CD4-positive, alpha-beta T cell (primary cell): ENCODE data around the gene SUN3. TPM values are rescaled to one million over a fixed set of nuclear protein-coding genes. Genes with fewer than 3 reads are reported as not detected.

ENCODE experiments used
- ATAC-seq: fragments of 200-7000 bp; cut with Tn5 transposase; one replicate; pipeline ENCODE4 v1.10.0; 2022; ENCODE audit warnings: mild to moderate bottlenecking; ENCODE audit not compliant: poor library complexity
- CTCF ChIA-PET: fragments of 350-600 bp; sonication (Branson Sonifier 250); formaldehyde crosslinking; loops from one replicate; lab custom pipeline; 2021; ENCODE audit warnings: antibody characterized with exemption, inconsistent platforms; lab: Charles Lee
- POLR2A ChIA-PET: fragments of 350-600 bp; sonication (Branson Sonifier 250); formaldehyde crosslinking; loops from one replicate; lab custom pipeline; 2021; ENCODE audit warnings: antibody characterized with exemption, inconsistent platforms; lab: Charles Lee
- DNase-seq, 14 experiments: peaks; one replicate each; pipeline ENCODE4 v3.0.0-alpha.2; 2013 to 2020; ENCODE audit warnings: mixed read lengths in 2 of 14
- H3K27ac ChIP-seq, 2 donors: one replicate each; pipeline versions ENCODE4 v1.5.1 to v1.7.0; 2013; ENCODE audit warnings: low read length in 2 of 2, low read depth in 1 of 2, mild to moderate bottlenecking in 1 of 2
- H3K27me3 ChIP-seq, 2 experiments: 1 replicate in 1 of 2; 2 replicates in 1 of 2; pipeline versions ENCODE4 v1.6.1 to v1.7.0; 2013; ENCODE audit warnings: low read length in 2 of 2, control low read depth in 1 of 2, mild to moderate bottlenecking in 1 of 2, moderate library complexity in 1 of 2; ENCODE audit not compliant: insufficient read depth in 2 of 2, control insufficient read depth in 1 of 2
- H3K36me3 ChIP-seq: one replicate; pipeline ENCODE4 v1.6.1; 2013; ENCODE audit warnings: low read length, control low read depth; ENCODE audit not compliant: insufficient read depth
- H3K4me1 ChIP-seq: one replicate; pipeline ENCODE4 v1.6.1; 2013; ENCODE audit warnings: low read length, control low read depth; ENCODE audit not compliant: insufficient read depth
- H3K4me3 ChIP-seq: one replicate; pipeline ENCODE4 v1.5.1; 2013; ENCODE audit warnings: mild to moderate bottlenecking, low read length, moderate library complexity
- H3K9me3 ChIP-seq, 2 experiments: 1 replicate in 1 of 2; 2 replicates in 1 of 2; pipeline versions ENCODE4 v1.6.1 to v1.7.0; 2013; ENCODE audit warnings: low read length in 2 of 2, mild to moderate bottlenecking in 2 of 2, control low read depth in 1 of 2, moderate library complexity in 1 of 2; ENCODE audit not compliant: control insufficient read depth in 1 of 2, insufficient read depth in 1 of 2
- H3K27ac Mint-ChIP-seq: one replicate; pipeline ENCODE4 v1.8.0; 2020; ENCODE audit warnings: mixed read lengths
- H3K27me3 Mint-ChIP-seq: one replicate; pipeline ENCODE4 v1.8.0; 2021; ENCODE audit warnings: mixed read lengths
- H3K36me3 Mint-ChIP-seq: one replicate; pipeline ENCODE4 v1.8.0; 2021; ENCODE audit warnings: low read depth, mixed read lengths
- H3K4me1 Mint-ChIP-seq: one replicate; pipeline ENCODE4 v1.8.0; 2021; ENCODE audit warnings: low read depth, mixed read lengths
- H3K4me3 Mint-ChIP-seq: one replicate; pipeline ENCODE4 v1.8.0; 2020; ENCODE audit warnings: mild to moderate bottlenecking, mixed read lengths
- H3K9me3 Mint-ChIP-seq: one replicate; pipeline ENCODE4 v1.8.0; 2020; ENCODE audit warnings: mixed read lengths
- intact Hi-C, 2 experiments: fragments of 100-400 bp; cut with DNase I in 1 of 2; cut with micrococcal nuclease in 1 of 2; formaldehyde crosslinking; loops; one replicate each; pipeline versions ENCODE4 v1.15.1 to v1.9.0; 2023 to 2025; cut with DNase I, micrococcal nuclease
- total RNA-seq, 174 experiments: library from RNA in 2 of 174; stranded (reverse) in 2 of 174; gene quantifications; one replicate each; pipeline ENCODE4 v1.2.3 and lab custom pipeline; 2021 to 2026
- TF ChIP-seq, protein P1 (sequence below): fragments of 200-600 bp; IDR thresholded peaks from one replicate; pipeline ENCODE4 v1.8.0; 2022; ENCODE audit warnings: antibody characterized with exemption, mild to moderate bottlenecking

Gene SUN3
- total RNA-seq, 2 experiments from 2014 or later = not detected

DNA sequence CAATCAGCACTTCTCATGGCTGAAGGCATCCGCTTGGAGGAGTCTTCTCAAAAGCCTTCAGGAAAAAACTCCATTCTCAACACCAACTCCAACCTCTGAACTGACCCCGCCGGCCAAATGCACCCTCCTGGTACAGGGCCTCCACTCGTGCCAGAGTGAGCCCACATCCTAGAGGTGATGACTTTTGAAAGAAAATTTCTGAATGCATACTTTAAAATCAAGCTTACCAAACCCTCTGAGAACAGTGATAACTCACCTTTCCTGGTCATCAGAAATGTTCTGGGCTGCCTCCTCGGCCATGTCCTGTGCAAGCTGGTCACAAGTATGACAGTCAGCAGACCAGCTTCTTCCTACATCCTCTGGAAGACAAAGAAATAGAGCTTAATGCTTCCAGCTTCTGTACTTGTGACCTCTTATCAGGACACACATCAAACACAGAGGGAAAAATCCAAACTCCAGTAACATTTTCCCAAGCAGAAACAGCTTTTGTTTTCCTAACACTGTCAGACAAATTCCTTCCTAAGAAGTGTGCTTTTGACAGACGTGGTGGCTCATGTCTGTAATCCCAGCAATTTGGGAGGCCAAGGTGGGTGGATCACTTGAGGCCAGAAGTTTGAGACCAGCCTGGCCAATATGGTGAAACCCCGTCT lies 80.6 kb downstream of the SUN3 start, which contains the start of gene PKD1L1:
Gene PKD1L1 (minus strand): TSS at position 326 of the 650 bp plus-strand sequence. CDS start 26 bp downstream, at position 300.
- H3K4me1 ChIP-seq = no peaks in the 10 kb centered on the region
- H3K27ac ChIP-seq = no peak within 1 kb of the TSS
- H3K9me3 ChIP-seq = no peaks in the 10 kb centered on the region
- H3K27me3 Mint-ChIP-seq = no peaks in the 10 kb centered on the region
- H3K36me3 ChIP-seq = no peaks in the 10 kb centered on the region
- H3K4me1 Mint-ChIP-seq = no peaks in the 10 kb centered on the region
- no peaks in the 10 kb centered on the region for H3K9me3 Mint-ChIP-seq
- H3K27me3 ChIP-seq = no peaks in the 10 kb centered on the region
- no peak within 1 kb of the TSS for H3K4me3 ChIP-seq
- DNase-seq (no peak), ATAC-seq (no peak)
- intact Hi-C loops = loop anchor here (5.0 to 10.0 kb wide), 2 partner anchors 1217 to 1904 kb away; no protein-coding TSS in a partner anchor
- no peak within 1 kb of the TSS for H3K27ac Mint-ChIP-seq
- ChIA-PET CTCF (interaction anchor here (1.3 kb wide), 1 partner anchor 206 kb away, joined by 6 read pairs; no protein-coding TSS in a partner anchor), POLR2A (no interaction called here)
- no peak within 1 kb of the TSS for H3K4me3 Mint-ChIP-seq
- H3K36me3 Mint-ChIP-seq = no peaks in the 10 kb centered on the region
- TF ChIP-seq, protein P1, sequence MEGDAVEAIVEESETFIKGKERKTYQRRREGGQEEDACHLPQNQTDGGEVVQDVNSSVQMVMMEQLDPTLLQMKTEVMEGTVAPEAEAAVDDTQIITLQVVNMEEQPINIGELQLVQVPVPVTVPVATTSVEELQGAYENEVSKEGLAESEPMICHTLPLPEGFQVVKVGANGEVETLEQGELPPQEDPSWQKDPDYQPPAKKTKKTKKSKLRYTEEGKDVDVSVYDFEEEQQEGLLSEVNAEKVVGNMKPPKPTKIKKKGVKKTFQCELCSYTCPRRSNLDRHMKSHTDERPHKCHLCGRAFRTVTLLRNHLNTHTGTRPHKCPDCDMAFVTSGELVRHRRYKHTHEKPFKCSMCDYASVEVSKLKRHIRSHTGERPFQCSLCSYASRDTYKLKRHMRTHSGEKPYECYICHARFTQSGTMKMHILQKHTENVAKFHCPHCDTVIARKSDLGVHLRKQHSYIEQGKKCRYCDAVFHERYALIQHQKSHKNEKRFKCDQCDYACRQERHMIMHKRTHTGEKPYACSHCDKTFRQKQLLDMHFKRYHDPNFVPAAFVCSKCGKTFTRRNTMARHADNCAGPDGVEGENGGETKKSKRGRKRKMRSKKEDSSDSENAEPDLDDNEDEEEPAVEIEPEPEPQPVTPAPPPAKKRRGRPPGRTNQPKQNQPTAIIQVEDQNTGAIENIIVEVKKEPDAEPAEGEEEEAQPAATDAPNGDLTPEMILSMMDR = no peak

DNA sequence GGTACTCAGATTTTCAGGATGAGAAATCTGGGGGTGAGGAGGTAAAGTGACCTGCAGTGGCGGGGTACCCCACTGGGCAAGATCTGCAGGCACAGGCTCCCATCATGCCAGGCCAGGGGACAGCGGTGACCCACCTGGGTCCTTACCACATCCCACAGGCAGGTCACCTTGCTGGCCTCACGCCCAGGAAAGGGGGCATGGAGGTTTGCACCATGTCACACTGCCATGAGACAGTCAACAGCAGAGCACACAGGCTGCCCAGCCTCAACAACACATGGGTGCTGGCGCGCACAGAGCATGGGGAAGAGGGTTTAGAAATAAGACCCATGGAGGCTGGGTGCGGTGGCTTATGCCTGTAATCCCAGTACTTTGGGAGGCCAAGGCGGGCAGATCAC lies 81.6 kb downstream of the SUN3 start:
- POLR2A ChIA-PET = no interaction called here
- Mint-ChIP-seq H3K27me3 (no peaks in the 10 kb centered on the region), H3K4me1 (no peaks in the 10 kb centered on the region), H3K4me3 (no peak overlapping the region), H3K9me3 (no peaks in the 10 kb centered on the region), H3K36me3 (no peaks in the 10 kb centered on the region), H3K27ac (no peak overlapping the region)
- CTCF ChIA-PET = no interaction called here
- DNase-seq (no peak), ATAC-seq (no peak)
- Histone ChIP-seq H3K4me1 (no peaks in the 10 kb centered on the region), H3K36me3 (no peaks in the 10 kb centered on the region), H3K27me3 (no peaks in the 10 kb centered on the region), H3K27ac (no peak overlapping the region), H3K4me3 (no peak overlapping the region), H3K9me3 (no peaks in the 10 kb centered on the region)
- intact Hi-C loops = loop anchor here (5.0 to 10.0 kb wide), 2 partner anchors 1217 to 1905 kb away; no protein-coding TSS in a partner anchor
- TF ChIP-seq, protein P1 = no peak

DNA sequence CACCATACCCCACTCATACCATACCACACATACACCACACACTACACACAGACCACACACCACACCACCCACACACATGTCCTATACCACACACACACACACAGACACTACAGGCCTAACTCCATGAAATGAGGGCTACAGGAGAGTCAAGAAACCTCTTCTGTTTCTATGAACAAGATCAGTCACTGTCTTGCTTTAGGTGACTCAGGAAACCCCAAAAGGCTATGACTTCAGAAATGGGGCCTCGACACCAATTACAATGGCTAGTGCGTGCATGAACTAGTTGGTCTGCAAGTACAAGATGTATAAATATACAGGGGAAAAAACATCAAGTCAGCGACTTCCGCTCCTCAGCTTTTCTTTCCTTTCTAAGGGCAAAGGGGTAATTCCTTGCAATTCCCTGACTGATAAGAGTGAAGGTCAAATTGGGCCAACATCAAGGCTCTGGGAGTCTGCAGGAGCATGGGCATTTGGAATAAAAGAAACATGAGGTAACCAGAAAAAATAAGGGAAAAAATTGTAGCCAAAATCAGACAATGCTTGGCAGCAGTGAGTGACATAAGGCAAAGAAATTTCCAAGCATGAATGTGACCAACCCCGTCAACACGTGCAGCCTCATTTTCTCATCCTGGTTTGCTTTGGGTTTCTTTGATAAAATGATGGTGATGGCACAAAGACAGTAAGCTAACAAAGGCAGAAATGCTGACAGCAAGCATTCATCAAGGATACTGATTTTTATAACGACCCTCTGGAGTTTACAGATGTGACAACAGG lies 82.1 kb downstream of the SUN3 start:
- Histone ChIP-seq H3K9me3 (no peaks in the 10 kb centered on the region), H3K36me3 (no peaks in the 10 kb centered on the region), H3K27me3 (no peaks in the 10 kb centered on the region), H3K4me3 (no peak overlapping the region), H3K4me1 (no peaks in the 10 kb centered on the region), H3K27ac (no peak overlapping the region)
- Mint-ChIP-seq H3K36me3 (no peaks in the 10 kb centered on the region), H3K4me1 (no peaks in the 10 kb centered on the region), H3K27ac (no peak overlapping the region), H3K4me3 (no peak overlapping the region), H3K9me3 (no peaks in the 10 kb centered on the region), H3K27me3 (no peaks in the 10 kb centered on the region)
- ChIA-PET CTCF (no interaction called here), POLR2A (no interaction called here)
- ATAC-seq (no peak), DNase-seq (no peak)
- TF ChIP-seq, protein P1 = no peak
- intact Hi-C loops = loop anchor here (1.0 to 10.0 kb wide), 3 partner anchors 14 to 1906 kb away; no protein-coding TSS in a partner anchor
